Erythroblast (primary cell): Measurements from ENCODE around the gene EIPR1.

ENCODE experiments used
- GATA1 ChIP-seq: IDR thresholded peaks from 2 replicates; pipeline ENCODE4 v1.6.1; 2011; ENCODE audit warnings: low read depth, mild to moderate bottlenecking, control low read depth, low read length, moderate library complexity
- POLR2A ChIP-seq: IDR thresholded peaks from 2 replicates; pipeline ENCODE4 v1.6.1; 2011; ENCODE audit warnings: mild to moderate bottlenecking, low read length

GRCh38 chr2:3387011-3387410 lies 9.4 kb upstream of the EIPR1 start:
- TF ChIP-seq POLR2A (no peak), GATA1 (no peak)
